BE2C (cell line): ENCODE results near the gene SH3RF3.

Experiments
- DNase-seq: peaks from one replicate; pipeline ENCODE4 v3.0.0-alpha.2; 2020
- H3K27me3 ChIP-seq: fragments of 250-450 bp; sonication (Bioruptor Pico); 2 replicates; pipeline ENCODE4 v1.5.1; 2020; ENCODE audit warnings: mild to moderate bottlenecking
- H3K36me3 ChIP-seq: fragments of 250-450 bp; sonication (Bioruptor Pico); 2 replicates; pipeline ENCODE4 v1.5.1; 2020; ENCODE audit warnings: mild to moderate bottlenecking
- H3K4me1 ChIP-seq: fragments of 250-450 bp; sonication (Bioruptor Pico); 2 replicates; pipeline ENCODE4 v1.5.1; 2020
- H3K4me3 ChIP-seq: 2 replicates; pipeline ENCODE4 v1.5.1; 2011; ENCODE audit warnings: low read depth, low read length
- H3K9me3 ChIP-seq: fragments of 250-450 bp; sonication (Bioruptor Pico); 2 replicates; pipeline ENCODE4 v1.5.1; 2020
- CTCF ChIP-seq: IDR thresholded peaks from 2 replicates; pipeline ENCODE4 v1.5.1; 2012; ENCODE audit warnings: mild to moderate bottlenecking, low read depth, low read length

SH3RF3 gene

GRCh38 chr2:109255654-109256053, 126.6 kb downstream of the SH3RF3 start:
- DNase-seq: no peak

GRCh38 chr2:109256111-109256510, 127.1 kb downstream of the SH3RF3 start:
- DNase-seq: no peak
- TF ChIP-seq CTCF: no peak
- H3K9me3 ChIP-seq: no peaks in the 10 kb centered on the region
- no peaks in the 10 kb centered on the region for H3K36me3 ChIP-seq
- H3K4me3 ChIP-seq: no peak overlapping the region
- H3K27me3 ChIP-seq: no peaks in the 10 kb centered on the region; the same call in 1 of the 2 replicates
- H3K4me1 ChIP-seq: no peaks in the 10 kb centered on the region

More at GRCh38 chr2:109255654-109256053, 126.6 kb downstream of the SH3RF3 start:
- TF ChIP-seq CTCF: no peak
- no peaks in the 10 kb centered on the region for H3K9me3 ChIP-seq
- H3K27me3 ChIP-seq: no peaks in the 10 kb centered on the region; the same call in 1 of the 2 replicates
- no peaks in the 10 kb centered on the region for H3K36me3 ChIP-seq
- no peak overlapping the region for H3K4me3 ChIP-seq
- H3K4me1 ChIP-seq: no peaks in the 10 kb centered on the region

- DNase-seq: no peak
- Histone ChIP-seq H3K4me3 (no peak overlapping the region), H3K27me3 (no peaks in the 10 kb centered on the region; the same call in 1 of the 2 replicates), H3K4me1 (no peaks in the 10 kb centered on the region), H3K36me3 (no peaks in the 10 kb centered on the region), H3K9me3 (no peaks in the 10 kb centered on the region)
- TF ChIP-seq CTCF: no peak
Measured at GRCh38 chr2:109256921-109257320, 127.9 kb downstream of the SH3RF3 start.

GRCh38 chr2:109257653-109258052, 128.6 kb downstream of the SH3RF3 start:
- H3K27me3 ChIP-seq: no peaks in the 10 kb centered on the region; the same call in 1 of the 2 replicates
- no peak overlapping the region for H3K4me3 ChIP-seq

GRCh38 chr2:109258376-109258775, 129.4 kb downstream of the SH3RF3 start:
- no peak for TF ChIP-seq CTCF
- H3K36me3 ChIP-seq: no peaks in the 10 kb centered on the region
- no peaks in the 10 kb centered on the region; the same call in 1 of the 2 replicates for H3K27me3 ChIP-seq
- DNase-seq: no peak
- H3K4me3 ChIP-seq: no peak overlapping the region
- no peaks in the 10 kb centered on the region for H3K4me1 ChIP-seq
- no peaks in the 10 kb centered on the region for H3K9me3 ChIP-seq

More at GRCh38 chr2:109257653-109258052, 128.6 kb downstream of the SH3RF3 start:
- no peaks in the 10 kb centered on the region for H3K4me1 ChIP-seq
- no peaks in the 10 kb centered on the region for H3K36me3 ChIP-seq
- TF ChIP-seq CTCF: no peak
- no peak for DNase-seq
- H3K9me3 ChIP-seq: no peaks in the 10 kb centered on the region

GRCh38 chr2:109258905-109259540, 130.0 kb downstream of the SH3RF3 start:
- H3K9me3 ChIP-seq: no peaks in the 10 kb centered on the region

More at GRCh38 chr2:109258905-109259540, 130.0 kb downstream of the SH3RF3 start:
- DNase-seq: no peak
- no peaks in the 10 kb centered on the region; the same call in 1 of the 2 replicates for H3K27me3 ChIP-seq
- no peaks in the 10 kb centered on the region for H3K4me1 ChIP-seq
- no peak overlapping the region for H3K4me3 ChIP-seq
- no peaks in the 10 kb centered on the region for H3K36me3 ChIP-seq
- no peak for TF ChIP-seq CTCF
